Measurements from ENCODE around the gene NR3C1. TPM values are rescaled to one million over a fixed set of nuclear protein-coding genes. Genes with fewer than 3 reads are reported as not detected.

NR3C1 gene
- total and polyA plus RNA-seq, 2 donors (not counting 1 experiment from before 2014, with no cell fraction given) = 17.6 to 218 TPM

DNA sequence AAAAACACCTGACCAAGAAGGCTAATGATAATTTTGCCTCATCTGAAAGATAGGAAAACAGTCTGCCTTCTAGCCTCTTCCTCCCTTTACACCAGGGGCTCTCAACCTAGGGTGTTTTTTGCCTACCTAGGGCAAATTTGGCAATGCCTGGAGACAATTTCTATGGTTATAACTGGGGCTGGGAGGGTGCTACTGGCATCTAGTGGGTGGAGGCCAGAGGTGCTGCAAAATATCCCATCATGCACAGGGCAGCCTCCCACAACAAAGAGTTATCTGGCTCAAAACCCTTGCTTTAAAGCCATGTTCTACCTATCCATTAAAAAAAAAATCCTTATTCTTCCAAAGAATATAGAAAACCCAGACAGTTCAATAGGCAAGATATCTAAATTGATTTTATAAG lies 45.0 kb upstream of the NR3C1 start:
- Mint-ChIP-seq H3K27me3 (no peaks in the 10 kb centered on the region), H3K4me3 (no peak overlapping the region), H3K9me3 (ENCODE audit: insufficient read depth) (no peaks in the 10 kb centered on the region), H3K4me1 (peaks cover 9% of the 10 kb centered on the region), H3K27ac (no peak overlapping the region)
- ATAC-seq (ENCODE audit: low read depth) (no peak), DNase-seq (no peak)
- Histone ChIP-seq H3K36me3 (replicated peaks in 1 of 2; ENCODE audit: control extremely low read depth in 1 of 2, control insufficient read depth in 1 of 2, extremely low read depth in 1 of 2, insufficient read depth in 2 of 2, low read length in 1 of 2) (no peaks in the 10 kb centered on the region), H3K79me2 (ENCODE audit: control insufficient read depth, insufficient read depth, low read length) (no peaks in the 10 kb centered on the region), H3K27me3 (replicated peaks in 1 of 4; ENCODE audit: control extremely low read depth in 1 of 4, control insufficient read depth in 3 of 4, insufficient read depth in 4 of 4, low read length in 3 of 4) (no peaks in the 10 kb centered on the region), H2AFZ (ENCODE audit: insufficient read depth, low read depth, low read length, poor library complexity, severe bottlenecking) (peak overlapping the region; percentile 31), H3K4me1 (ENCODE audit: control insufficient read depth in 2 of 2, insufficient read depth in 2 of 2, low read length in 2 of 2) (peaks cover 0 to 3% of the 10 kb centered on the region in 2 donors), H3K4me2 (replicated peaks; ENCODE audit: low read depth, low read length, poor library complexity, severe bottlenecking) (no peak overlapping the region), H3K27ac (ENCODE audit: low read length in 2 of 2) (no peak overlapping the region), H4K20me1 (ENCODE audit: control insufficient read depth, insufficient read depth, low read length, poor library complexity, severe bottlenecking) (no peaks in the 10 kb centered on the region), H3K9ac (ENCODE audit: low read length) (no peak overlapping the region), H3K4me3 (ENCODE audit: control extremely low read depth in 1 of 5, extremely low read depth in 1 of 5, insufficient read depth in 1 of 5, low read depth in 2 of 5, low read length in 4 of 5) (no peak overlapping the region), H3K9me3 (ENCODE audit: control extremely low read depth in 1 of 3, control insufficient read depth in 2 of 3, insufficient read depth in 1 of 3, low read length in 2 of 3) (peaks cover 0 to 2% (median 0%) of the 10 kb centered on the region in 3 donors)
- TF ChIP-seq EZH2 (IDR thresholded peaks at IDR 0.05; ENCODE audit: borderline replicate concordance, insufficient read depth, low read depth, low read length, poor library complexity, severe bottlenecking) = no peak
- TF ChIP-seq, protein P1, sequence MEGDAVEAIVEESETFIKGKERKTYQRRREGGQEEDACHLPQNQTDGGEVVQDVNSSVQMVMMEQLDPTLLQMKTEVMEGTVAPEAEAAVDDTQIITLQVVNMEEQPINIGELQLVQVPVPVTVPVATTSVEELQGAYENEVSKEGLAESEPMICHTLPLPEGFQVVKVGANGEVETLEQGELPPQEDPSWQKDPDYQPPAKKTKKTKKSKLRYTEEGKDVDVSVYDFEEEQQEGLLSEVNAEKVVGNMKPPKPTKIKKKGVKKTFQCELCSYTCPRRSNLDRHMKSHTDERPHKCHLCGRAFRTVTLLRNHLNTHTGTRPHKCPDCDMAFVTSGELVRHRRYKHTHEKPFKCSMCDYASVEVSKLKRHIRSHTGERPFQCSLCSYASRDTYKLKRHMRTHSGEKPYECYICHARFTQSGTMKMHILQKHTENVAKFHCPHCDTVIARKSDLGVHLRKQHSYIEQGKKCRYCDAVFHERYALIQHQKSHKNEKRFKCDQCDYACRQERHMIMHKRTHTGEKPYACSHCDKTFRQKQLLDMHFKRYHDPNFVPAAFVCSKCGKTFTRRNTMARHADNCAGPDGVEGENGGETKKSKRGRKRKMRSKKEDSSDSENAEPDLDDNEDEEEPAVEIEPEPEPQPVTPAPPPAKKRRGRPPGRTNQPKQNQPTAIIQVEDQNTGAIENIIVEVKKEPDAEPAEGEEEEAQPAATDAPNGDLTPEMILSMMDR (IDR thresholded peaks at IDR 0.05) = no peak
- ChIA-PET POLR2A (no interaction called here), CTCF (no interaction called here)
- intact Hi-C loops (cut with micrococcal nuclease) = no loop called here

DNA sequence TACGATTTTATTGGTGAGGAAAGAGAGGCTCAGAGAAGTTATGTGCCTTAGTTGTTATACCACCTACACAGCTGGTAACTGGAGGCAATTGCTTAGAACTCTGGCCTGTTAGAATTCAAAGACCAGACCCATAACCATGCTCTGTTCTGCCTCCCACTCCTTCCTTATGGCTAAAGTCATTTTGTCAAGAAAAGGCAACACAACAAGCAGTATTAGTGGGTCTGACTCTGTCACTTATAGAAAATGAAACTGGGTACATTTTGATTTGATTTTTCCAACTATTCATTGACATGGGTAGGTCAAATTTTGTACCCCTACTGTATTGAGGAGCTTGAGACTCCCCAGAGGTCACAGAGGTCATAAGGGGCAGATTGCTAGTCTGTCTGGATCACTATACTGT lies 44.5 kb upstream of the NR3C1 start:
- Mint-ChIP-seq H3K9me3 (ENCODE audit: insufficient read depth) (no peaks in the 10 kb centered on the region), H3K4me3 (no peak overlapping the region), H3K27me3 (no peaks in the 10 kb centered on the region), H3K4me1 (peaks cover 9% of the 10 kb centered on the region), H3K27ac (no peak overlapping the region)
- DNase-seq (no peak), ATAC-seq (ENCODE audit: low read depth) (no peak)
- H3K9ac ChIP-seq (ENCODE audit: low read length) = no peak overlapping the region
- CTCF ChIA-PET = no interaction called here
- intact Hi-C loops (cut with micrococcal nuclease) = no loop called here
- H3K9me3 ChIP-seq (ENCODE audit: control extremely low read depth in 1 of 3, control insufficient read depth in 2 of 3, insufficient read depth in 1 of 3, low read length in 2 of 3) = peaks cover 0 to 2% (median 0%) of the 10 kb centered on the region in 3 donors
- H3K4me2 ChIP-seq (replicated peaks; ENCODE audit: low read depth, low read length, poor library complexity, severe bottlenecking) = no peak overlapping the region
- H3K79me2 ChIP-seq (ENCODE audit: control insufficient read depth, insufficient read depth, low read length) = no peaks in the 10 kb centered on the region
- WGBS (ENCODE audit: insufficient coverage) = no CpG with 5 or more reads among the region's 1 CpG
- no peaks in the 10 kb centered on the region for H3K27me3 ChIP-seq (replicated peaks in 1 of 4; ENCODE audit: control extremely low read depth in 1 of 4, control insufficient read depth in 3 of 4, insufficient read depth in 4 of 4, low read length in 3 of 4)
- H3K4me1 ChIP-seq (ENCODE audit: control insufficient read depth in 2 of 2, insufficient read depth in 2 of 2, low read length in 2 of 2) = no peaks in the 10 kb centered on the region
- POLR2A ChIA-PET = no interaction called here
- no peaks in the 10 kb centered on the region for H3K36me3 ChIP-seq (replicated peaks in 1 of 2; ENCODE audit: control extremely low read depth in 1 of 2, control insufficient read depth in 1 of 2, extremely low read depth in 1 of 2, insufficient read depth in 2 of 2, low read length in 1 of 2)
- H4K20me1 ChIP-seq (ENCODE audit: control insufficient read depth, insufficient read depth, low read length, poor library complexity, severe bottlenecking) = no peaks in the 10 kb centered on the region
- TF ChIP-seq, protein P1 (IDR thresholded peaks at IDR 0.05) = no peak
- TF ChIP-seq EZH2 (IDR thresholded peaks at IDR 0.05; ENCODE audit: borderline replicate concordance, insufficient read depth, low read depth, low read length, poor library complexity, severe bottlenecking) = no peak
- no peak overlapping the region for H3K27ac ChIP-seq (ENCODE audit: low read length in 2 of 2)
- no peak overlapping the region for H3K4me3 ChIP-seq (ENCODE audit: control extremely low read depth in 1 of 5, extremely low read depth in 1 of 5, insufficient read depth in 1 of 5, low read depth in 2 of 5, low read length in 4 of 5)
- no peak overlapping the region for H2AFZ ChIP-seq (ENCODE audit: insufficient read depth, low read depth, low read length, poor library complexity, severe bottlenecking)
